SK-MEL-5 (cell line): ENCODE data around the gene TRMT112. TPM values are rescaled to one million over a fixed set of nuclear protein-coding genes. Genes with fewer than 3 reads are reported as not detected.
A peak's percentile ranks its signal among the peaks of the same experiment; 100 is the strongest.
"Not testable (repeated sequence)": the region's sequence is repeated elsewhere in the genome, so short reads cannot be mapped to it uniquely, and the experiment has no call there.

Source experiments
- DNase-seq: peaks from one replicate; pipeline ENCODE4 v3.0.0-alpha.2; 2016; ENCODE audit warnings: low read depth, low spot score
- in situ Hi-C: cut with HindIII; loops from 2 replicates; pipeline ENCODE4 v1.10.0; 2016; ENCODE audit warnings: low sequenced_read_pairs, high pct_unique_total_duplicates, low pct_unique_long_range_greater_than_20kb
- total RNA-seq: library from RNA; depleted of rRNA; stranded (reverse); fragments of >200 nt; shearing (Covaris generic); gene quantifications from 2 replicates; pipeline ENCODE4 v1.2.3, GENCODE V29; 2014

TRMT112 gene
- total RNA-seq, 1 experiment from 2014 or later: 113 TPM

- no peak for DNase-seq
- in situ Hi-C loops: no loop called here
These were observed 1.7 kb upstream of the TRMT112 start for GRCh38 chr11:64318766-64319761.

DNA sequence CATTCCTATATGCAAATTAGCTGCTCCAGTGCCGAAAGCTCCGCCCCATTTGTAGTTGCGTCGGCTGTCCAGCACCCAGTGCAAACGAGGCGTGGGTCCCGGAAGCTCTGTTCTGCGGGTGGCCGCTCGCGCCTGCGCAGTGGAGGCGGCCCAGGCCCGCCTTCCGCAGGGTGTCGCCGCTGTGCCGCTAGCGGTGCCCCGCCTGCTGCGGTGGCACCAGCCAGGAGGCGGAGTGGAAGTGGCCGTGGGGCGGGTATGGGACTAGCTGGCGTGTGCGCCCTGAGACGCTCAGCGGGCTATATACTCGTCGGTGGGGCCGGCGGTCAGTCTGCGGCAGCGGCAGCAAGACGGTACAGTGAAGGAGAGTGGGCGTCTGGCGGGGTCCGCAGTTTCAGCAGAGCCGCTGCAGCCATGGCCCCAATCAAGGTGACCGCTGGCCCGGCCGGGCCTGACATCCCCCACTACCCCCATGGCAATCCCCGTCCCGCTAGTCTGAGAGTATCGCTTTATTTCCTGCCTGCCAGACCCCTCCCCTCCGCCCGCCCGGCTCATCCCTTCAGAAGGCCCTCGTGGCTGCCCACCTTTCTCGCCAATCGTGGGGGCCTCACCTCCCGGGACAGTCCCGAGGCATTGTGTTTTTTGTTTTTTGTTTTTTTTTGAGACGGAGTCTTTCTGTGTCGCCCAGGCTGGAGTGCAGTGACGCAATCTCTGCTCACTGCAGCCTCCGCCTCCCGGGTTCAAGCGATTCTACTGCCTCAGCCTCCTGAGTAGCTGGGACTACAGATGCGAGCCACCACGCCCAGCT is 804 bp upstream of the TRMT112 start, which contains the start of gene PRDX5:
Gene PRDX5, plus strand, starts transcription at position 161 of the 805 bp plus-strand sequence. Its CDS starts 95 bp downstream, at position 256.
- in situ Hi-C loops: no loop called here
- DNase-seq: peak; percentile 94

GRCh38 chr11:64316672-64317324 is 561 bp downstream of the TRMT112 start:
- in situ Hi-C loops: no loop called here
- no peak for DNase-seq

- in situ Hi-C loops, DNase-seq: not testable (repeated sequence)
These were observed 1.5 kb downstream of the TRMT112 start for GRCh38 chr11:64315667-64316526.

GRCh38 chr11:64314805-64315561 is 2.4 kb downstream of the TRMT112 start:
- in situ Hi-C loops: no loop called here
- DNase-seq: no peak

GRCh38 chr11:64314146-64314804 is 3.1 kb downstream of the TRMT112 start:
- DNase-seq: no peak
- in situ Hi-C loops: no loop called here

DNA sequence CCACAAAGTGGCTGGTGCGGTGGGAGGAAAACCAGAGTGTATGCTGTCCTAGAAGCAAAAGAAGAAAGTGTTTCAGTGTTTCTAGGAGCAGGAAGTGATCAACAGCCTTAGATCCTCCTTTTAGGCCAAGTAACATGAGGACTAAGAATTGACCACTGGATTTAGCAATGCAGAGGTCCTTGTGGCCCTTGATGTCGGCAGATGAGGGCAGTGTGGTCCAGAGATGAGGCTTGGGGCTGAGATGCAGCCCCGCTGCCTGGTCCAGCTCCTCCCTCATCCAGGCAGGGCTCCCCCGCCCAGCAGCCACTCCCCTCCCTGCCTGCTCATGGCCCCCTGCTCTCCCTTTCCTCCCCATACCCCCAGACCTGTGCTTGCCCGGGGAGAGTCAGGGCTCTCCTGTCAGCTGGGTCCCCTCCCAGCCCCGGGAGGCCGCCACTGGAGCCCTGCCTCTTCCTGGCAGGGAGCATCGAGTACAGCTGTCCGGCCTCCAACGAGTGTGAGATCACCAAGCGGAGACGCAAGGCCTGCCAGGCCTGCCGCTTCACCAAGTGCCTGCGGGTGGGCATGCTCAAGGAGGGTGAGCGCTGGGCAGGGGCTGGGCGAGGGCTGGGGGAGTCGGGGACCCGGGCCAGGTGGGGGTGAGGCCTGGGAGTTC is 3.7 kb downstream of the TRMT112 start:
- in situ Hi-C loops: no loop called here
- no peak for DNase-seq

DNA sequence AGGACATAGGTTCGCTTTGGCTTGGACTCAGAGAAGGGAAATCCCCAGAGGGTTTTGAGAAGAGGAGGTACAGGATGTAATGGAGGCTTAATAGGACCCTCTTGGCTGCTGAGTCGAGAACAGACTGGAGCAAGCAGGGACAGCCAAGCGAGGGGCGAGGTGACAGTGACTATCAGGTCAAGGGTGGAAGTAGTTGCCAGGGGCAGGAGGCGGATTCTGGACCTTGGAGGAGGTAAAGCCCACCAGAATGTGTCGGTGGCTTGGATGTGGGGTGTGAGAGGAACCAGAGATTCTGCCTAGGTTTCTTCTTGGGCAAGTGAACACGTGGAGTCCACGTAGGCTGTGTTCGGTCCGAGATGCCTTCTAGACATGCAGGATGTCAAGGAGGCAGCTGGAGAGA is 4.4 kb downstream of the TRMT112 start:
- in situ Hi-C loops: no loop called here
- no peak for DNase-seq

DNA sequence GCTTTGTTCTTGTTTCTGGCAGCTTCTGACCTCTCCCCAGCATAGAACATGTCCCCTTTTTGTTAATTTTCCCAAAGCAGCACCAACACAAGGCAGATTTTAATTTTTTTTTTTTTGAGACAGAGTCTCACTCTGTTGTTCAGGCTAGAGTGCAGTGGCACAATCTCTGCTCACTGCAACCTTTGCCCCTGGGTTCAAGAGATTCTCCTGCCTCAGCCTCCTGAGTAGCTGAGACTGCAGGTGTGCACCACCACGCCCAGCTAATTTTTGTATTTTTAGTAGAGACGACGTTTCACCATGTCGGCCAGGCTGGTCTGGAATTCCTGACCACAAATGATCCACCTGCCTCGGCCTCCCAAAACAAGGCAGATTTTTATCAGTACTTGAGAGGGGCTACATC is 9.6 kb downstream of the TRMT112 start:
- in situ Hi-C loops, DNase-seq: not testable (repeated sequence)

DNA sequence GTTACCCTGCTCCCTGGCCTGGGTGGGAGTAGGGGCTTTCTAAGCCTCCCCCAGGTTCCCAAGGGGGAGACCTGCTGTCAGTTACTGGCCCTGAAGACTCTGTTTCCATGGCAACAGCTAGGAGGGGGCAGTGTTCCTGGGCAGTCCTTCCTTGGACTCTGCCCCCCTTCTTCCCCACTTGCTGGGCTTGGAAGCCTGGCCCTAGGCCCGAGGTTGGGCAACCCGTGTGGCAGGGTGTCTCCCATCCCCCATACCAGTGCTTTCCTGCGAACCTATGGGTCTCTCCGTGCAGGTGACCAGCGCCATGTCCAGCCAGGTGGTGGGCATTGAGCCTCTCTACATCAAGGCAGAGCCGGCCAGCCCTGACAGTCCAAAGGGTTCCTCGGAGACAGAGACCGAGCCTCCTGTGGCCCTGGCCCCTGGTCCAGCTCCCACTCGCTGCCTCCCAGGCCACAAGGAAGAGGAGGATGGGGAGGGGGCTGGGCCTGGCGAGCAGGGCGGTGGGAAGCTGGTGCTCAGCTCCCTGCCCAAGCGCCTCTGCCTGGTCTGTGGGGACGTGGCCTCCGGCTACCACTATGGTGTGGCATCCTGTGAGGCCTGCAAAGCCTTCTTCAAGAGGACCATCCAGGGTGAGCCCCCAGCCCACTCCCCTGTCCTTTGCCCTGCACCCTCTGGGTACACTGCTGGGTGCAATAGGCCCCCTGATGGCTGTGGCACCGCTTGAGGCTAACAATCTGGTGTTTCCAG is 10.3 kb downstream of the TRMT112 start:
- no peak for DNase-seq

GRCh38 chr11:64306563-64306875 is 10.8 kb downstream of the TRMT112 start:
- in situ Hi-C loops: no loop called here
- no peak for DNase-seq

More for the DNA sequence above, 10.3 kb downstream of the TRMT112 start:
- in situ Hi-C loops: no loop called here

- DNase-seq: peak; percentile 49
These were observed 11.4 kb downstream of the TRMT112 start for GRCh38 chr11:64305691-64306562.

DNA sequence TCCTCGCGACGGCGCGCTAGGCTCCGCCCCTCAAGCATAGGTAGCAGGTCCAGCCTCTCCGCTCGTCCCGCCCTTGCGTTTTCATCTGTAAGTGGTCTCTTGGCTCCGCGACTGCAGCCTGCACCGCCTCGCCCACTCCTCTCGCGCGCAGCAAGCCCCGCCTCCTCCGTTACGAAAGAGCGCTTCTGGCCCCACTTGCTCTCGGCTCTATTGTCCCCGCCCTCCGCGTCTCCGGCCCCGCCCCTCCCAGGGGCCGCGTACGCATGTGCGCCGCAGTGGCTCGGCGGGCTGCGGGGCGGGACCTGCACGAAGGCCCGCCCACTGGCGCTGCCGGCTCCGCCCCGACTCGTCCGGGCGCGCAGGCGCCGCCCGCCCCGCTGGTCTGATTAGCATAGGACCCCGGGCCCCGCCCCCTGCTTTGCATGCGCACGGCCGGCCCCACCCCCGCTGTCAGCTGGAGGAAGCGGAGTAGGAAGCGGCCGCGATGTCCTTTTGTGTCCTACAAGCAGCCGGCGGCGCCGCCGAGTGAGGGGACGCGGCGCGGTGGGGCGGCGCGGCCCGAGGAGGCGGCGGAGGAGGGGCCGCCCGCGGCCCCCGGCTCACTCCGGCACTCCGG is 12.2 kb downstream of the TRMT112 start, which contains the start of gene ESRRA:
Gene ESRRA, plus strand, starts transcription at position 450 of the 616 bp plus-strand sequence. CDS start 1,656 bp downstream, outside the sequence.
- in situ Hi-C loops: no loop called here
- DNase-seq: peak; percentile 98

More at GRCh38 chr11:64305691-64306562, 11.4 kb downstream of the TRMT112 start:
- in situ Hi-C loops: no loop called here
